HepG2 (cell line): ENCODE measurements around the gene SDC1. TPM values are rescaled to one million over a fixed set of nuclear protein-coding genes. Genes with fewer than 3 reads are reported as not detected.

Experiments
- ETV6 ChIP-seq: sonication (generic); formaldehyde crosslinking; conservative IDR thresholded peaks from 2 replicates; pipeline ENCODE4 v1.4.0; 2020; ENCODE audit warnings: missing genetic modification reagents
- HOXD1 ChIP-seq: sonication (generic); formaldehyde crosslinking; IDR thresholded peaks from 2 replicates; pipeline ENCODE4 v1.5.0; 2020; ENCODE audit warnings: missing genetic modification reagents
- NCOA2 ChIP-seq: sonication (generic); formaldehyde crosslinking; IDR thresholded peaks from 2 replicates; pipeline ENCODE4 v1.8.0; 2022; ENCODE audit warnings: inconsistent platforms
- SP140L ChIP-seq: sonication (generic); formaldehyde crosslinking; IDR thresholded peaks from 2 replicates; pipeline ENCODE4 v1.4.0; 2020; ENCODE audit warnings: missing genetic modification reagents, borderline replicate concordance
- SRSF9 ChIP-seq: fragments of 200-400 bp; formaldehyde crosslinking; IDR thresholded peaks from 2 replicates; pipeline ENCODE4 v1.6.1; 2018; ENCODE audit warnings: borderline replicate concordance, mild to moderate bottlenecking, low read depth, low read length; ENCODE audit not compliant: insufficient read depth, poor library complexity, severe bottlenecking
- ZFP62 ChIP-seq: sonication (generic); formaldehyde crosslinking; IDR thresholded peaks from 2 replicates; pipeline ENCODE4 v1.4.0; 2020; ENCODE audit warnings: missing genetic modification reagents
- ZNF180 ChIP-seq: sonication (generic); formaldehyde crosslinking; IDR thresholded peaks from 2 replicates; pipeline ENCODE4 v1.4.0; 2020; ENCODE audit warnings: low read depth, missing genetic modification reagents, borderline replicate concordance
- ZNF33A ChIP-seq: sonication (generic); formaldehyde crosslinking; IDR thresholded peaks from 2 replicates; pipeline ENCODE4 v1.5.1; 2020; ENCODE audit warnings: missing genetic modification reagents, mild to moderate bottlenecking, moderate library complexity, borderline replicate concordance
- ZNF510 ChIP-seq: sonication (generic); formaldehyde crosslinking; IDR thresholded peaks from 2 replicates; pipeline ENCODE4 v1.4.0; 2020; ENCODE audit warnings: low read depth, mild to moderate bottlenecking, missing genetic modification reagents
- ZNF652 ChIP-seq: IDR thresholded peaks from 2 replicates; pipeline ENCODE4 v1.6.1; 2016; ENCODE audit warnings: low read depth, borderline replicate concordance
- ZSCAN29 ChIP-seq: sonication (generic); formaldehyde crosslinking; conservative IDR thresholded peaks from 2 replicates; pipeline ENCODE4 v1.4.0; 2020; ENCODE audit warnings: mild to moderate bottlenecking, missing genetic modification reagents
- polyA plus RNA-seq, 8 experiments: library from polyadenylated mRNA; depleted of rRNA in 3 of 8; stranded (reverse) in 7 of 8; unstranded in 1 of 8; fragments of >200 nt; fragmentation: Illumina TruSeq in 4 of 8; extraction: Trizol in 4 of 8; gene quantifications; 2 replicates each; pipeline versions ENCODE4 v1.2.1 to v1.2.3, GENCODE V29; 2011 to 2016; ENCODE audit warnings: low read depth in 4 of 8, missing spikeins in 1 of 8, mixed read lengths in 1 of 8; ENCODE audit not compliant: insufficient read depth in 1 of 8
- total RNA-seq, 5 experiments: library from RNA; depleted of rRNA; stranded (reverse); fragments of >200 nt; fragmentation: Illumina TruSeq; extraction: Trizol; gene quantifications; 2 replicates each; pipeline ENCODE4 v1.2.3, GENCODE V29; 2016; ENCODE audit warnings: low read depth in 1 of 5
- TF ChIP-seq, protein P1 (sequence below): sonication (generic); formaldehyde crosslinking; IDR thresholded peaks from one replicate; pipeline ENCODE4 v1.5.1; 2020; ENCODE audit warnings: mild to moderate bottlenecking, missing genetic modification reagents; ENCODE audit errors: not compliant biosample characterization
- TF ChIP-seq, protein P2 (sequence below): sonication (generic); formaldehyde crosslinking; IDR thresholded peaks from 2 replicates; pipeline ENCODE4 v1.4.0; 2020; ENCODE audit warnings: mild to moderate bottlenecking, missing genetic modification reagents
- TF ChIP-seq, protein P3 (sequence below): sonication (generic); formaldehyde crosslinking; conservative IDR thresholded peaks from 2 replicates; pipeline ENCODE4 v1.8.0; 2022; ENCODE audit warnings: low read depth, missing genetic modification reagents
- TF ChIP-seq, protein P4 (sequence below): sonication (generic); formaldehyde crosslinking; IDR thresholded peaks from 2 replicates; pipeline ENCODE4 v1.5.0; 2020; ENCODE audit warnings: mild to moderate bottlenecking, missing genetic modification reagents

The SDC1 gene
- total and polyA plus RNA-seq, 2 of the 13 experiments (the other 11 are each of a cell fraction or from before 2014, with no cell fraction given) = 108 to 119 TPM

DNA sequence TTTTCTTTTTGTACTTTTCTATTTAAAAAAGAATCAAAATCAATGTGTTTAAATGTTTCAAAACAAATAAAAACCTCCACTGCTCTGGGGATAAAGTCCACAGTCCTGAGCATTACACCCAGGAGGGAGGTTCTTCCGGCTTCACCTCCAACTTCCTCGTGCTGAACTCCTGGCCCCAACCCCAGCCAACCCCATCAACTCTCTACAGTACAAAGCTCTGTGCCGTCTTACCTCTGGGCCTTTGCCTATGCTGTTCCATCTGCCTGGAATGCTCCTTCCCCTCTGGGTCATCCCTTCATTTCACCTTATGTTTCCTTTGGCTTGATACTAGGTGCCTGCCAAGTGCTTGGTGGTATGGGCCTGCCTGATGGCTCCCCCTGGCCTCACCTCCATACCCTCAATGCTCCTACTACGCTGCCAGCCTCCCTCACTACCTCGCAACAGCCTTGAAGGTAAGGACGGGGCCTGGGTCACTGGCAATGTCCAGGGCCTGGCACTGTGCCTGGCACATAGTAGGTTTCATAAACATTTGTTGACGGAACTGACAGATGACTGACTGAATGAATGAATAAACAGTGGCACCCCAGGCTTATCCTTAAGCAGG is 28.8 kb downstream of the SDC1 start (continued):
- TF ChIP-seq, protein P1, sequence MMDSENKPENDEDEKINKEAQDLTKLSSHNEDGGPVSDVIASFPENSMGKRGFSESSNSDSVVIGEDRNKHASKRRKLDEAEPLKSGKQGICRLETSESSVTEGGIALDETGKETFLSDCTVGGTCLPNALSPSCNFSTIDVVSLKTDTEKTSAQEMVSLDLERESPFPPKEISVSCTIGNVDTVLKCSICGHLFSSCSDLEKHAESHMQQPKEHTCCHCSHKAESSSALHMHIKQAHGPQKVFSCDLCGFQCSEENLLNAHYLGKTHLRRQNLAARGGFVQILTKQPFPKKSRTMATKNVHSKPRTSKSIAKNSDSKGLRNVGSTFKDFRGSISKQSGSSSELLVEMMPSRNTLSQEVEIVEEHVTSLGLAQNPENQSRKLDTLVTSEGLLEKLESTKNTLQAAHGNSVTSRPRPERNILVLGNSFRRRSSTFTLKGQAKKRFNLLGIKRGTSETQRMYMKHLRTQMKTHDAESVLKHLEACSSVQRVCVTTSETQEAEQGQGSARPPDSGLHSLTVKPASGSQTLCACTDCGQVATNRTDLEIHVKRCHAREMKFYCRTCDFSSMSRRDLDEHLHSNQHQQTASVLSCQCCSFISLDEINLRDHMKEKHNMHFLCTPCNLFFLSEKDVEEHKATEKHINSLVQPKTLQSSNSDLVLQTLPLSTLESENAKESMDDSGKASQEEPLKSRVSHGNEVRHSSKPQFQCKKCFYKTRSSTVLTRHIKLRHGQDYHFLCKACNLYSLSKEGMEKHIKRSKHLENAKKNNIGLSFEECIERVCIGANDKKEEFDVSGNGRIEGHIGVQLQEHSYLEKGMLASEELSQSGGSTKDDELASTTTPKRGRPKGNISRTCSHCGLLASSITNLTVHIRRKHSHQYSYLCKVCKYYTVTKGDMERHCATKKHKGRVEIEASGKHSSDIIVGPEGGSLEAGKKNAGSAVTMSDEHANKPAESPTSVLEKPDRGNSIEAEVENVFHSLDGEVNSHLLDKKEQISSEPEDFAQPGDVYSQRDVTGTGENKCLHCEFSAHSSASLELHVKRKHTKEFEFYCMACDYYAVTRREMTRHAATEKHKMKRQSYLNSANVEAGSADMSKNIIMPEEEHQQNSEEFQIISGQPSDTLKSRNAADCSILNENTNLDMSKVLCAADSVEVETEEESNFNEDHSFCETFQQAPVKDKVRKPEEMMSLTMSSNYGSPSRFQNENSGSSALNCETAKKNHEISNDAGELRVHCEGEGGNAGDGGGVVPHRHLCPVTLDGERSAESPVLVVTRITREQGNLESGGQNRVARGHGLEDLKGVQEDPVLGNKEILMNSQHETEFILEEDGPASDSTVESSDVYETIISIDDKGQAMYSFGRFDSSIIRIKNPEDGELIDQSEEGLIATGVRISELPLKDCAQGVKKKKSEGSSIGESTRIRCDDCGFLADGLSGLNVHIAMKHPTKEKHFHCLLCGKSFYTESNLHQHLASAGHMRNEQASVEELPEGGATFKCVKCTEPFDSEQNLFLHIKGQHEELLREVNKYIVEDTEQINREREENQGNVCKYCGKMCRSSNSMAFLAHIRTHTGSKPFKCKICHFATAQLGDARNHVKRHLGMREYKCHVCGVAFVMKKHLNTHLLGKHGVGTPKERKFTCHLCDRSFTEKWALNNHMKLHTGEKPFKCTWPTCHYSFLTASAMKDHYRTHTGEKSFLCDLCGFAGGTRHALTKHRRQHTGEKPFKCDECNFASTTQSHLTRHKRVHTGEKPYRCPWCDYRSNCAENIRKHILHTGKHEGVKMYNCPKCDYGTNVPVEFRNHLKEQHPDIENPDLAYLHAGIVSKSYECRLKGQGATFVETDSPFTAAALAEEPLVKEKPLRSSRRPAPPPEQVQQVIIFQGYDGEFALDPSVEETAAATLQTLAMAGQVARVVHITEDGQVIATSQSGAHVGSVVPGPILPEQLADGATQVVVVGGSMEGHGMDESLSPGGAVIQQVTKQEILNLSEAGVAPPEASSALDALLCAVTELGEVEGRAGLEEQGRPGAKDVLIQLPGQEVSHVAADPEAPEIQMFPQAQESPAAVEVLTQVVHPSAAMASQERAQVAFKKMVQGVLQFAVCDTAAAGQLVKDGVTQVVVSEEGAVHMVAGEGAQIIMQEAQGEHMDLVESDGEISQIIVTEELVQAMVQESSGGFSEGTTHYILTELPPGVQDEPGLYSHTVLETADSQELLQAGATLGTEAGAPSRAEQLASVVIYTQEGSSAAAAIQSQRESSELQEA = no peak
- no peak for TF ChIP-seq ZFP62 (CRISPR knock-in tag)
- TF ChIP-seq NCOA2 (CRISPR knock-in tag) = peak; percentile 69
- TF ChIP-seq, protein P2, sequence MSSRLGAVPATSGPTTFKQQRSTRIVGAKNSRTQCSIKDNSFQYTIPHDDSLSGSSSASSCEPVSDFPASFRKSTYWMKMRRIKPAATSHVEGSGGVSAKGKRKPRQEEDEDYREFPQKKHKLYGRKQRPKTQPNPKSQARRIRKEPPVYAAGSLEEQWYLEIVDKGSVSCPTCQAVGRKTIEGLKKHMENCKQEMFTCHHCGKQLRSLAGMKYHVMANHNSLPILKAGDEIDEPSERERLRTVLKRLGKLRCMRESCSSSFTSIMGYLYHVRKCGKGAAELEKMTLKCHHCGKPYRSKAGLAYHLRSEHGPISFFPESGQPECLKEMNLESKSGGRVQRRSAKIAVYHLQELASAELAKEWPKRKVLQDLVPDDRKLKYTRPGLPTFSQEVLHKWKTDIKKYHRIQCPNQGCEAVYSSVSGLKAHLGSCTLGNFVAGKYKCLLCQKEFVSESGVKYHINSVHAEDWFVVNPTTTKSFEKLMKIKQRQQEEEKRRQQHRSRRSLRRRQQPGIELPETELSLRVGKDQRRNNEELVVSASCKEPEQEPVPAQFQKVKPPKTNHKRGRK (CRISPR knock-in tag) = no peak
- TF ChIP-seq ZNF180 = no peak
- TF ChIP-seq ETV6 (CRISPR knock-in tag) = no peak
- no peak for TF ChIP-seq ZNF33A (CRISPR knock-in tag)
- TF ChIP-seq SRSF9 = no peak
- TF ChIP-seq SP140L (CRISPR knock-in tag) = no peak
- TF ChIP-seq, protein P3, sequence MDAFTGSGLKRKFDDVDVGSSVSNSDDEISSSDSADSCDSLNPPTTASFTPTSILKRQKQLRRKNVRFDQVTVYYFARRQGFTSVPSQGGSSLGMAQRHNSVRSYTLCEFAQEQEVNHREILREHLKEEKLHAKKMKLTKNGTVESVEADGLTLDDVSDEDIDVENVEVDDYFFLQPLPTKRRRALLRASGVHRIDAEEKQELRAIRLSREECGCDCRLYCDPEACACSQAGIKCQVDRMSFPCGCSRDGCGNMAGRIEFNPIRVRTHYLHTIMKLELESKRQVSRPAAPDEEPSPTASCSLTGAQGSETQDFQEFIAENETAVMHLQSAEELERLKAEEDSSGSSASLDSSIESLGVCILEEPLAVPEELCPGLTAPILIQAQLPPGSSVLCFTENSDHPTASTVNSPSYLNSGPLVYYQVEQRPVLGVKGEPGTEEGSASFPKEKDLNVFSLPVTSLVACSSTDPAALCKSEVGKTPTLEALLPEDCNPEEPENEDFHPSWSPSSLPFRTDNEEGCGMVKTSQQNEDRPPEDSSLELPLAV (CRISPR knock-in tag) = no peak
- TF ChIP-seq ZNF510 = peak; percentile 78; the same call in 1 of the 2 replicates
- TF ChIP-seq ZNF652 = no peak; the same call in 1 of the 2 replicates
- TF ChIP-seq HOXD1 (CRISPR knock-in tag) = no peak
- TF ChIP-seq ZSCAN29 (CRISPR knock-in tag) = no peak
- TF ChIP-seq, protein P4, sequence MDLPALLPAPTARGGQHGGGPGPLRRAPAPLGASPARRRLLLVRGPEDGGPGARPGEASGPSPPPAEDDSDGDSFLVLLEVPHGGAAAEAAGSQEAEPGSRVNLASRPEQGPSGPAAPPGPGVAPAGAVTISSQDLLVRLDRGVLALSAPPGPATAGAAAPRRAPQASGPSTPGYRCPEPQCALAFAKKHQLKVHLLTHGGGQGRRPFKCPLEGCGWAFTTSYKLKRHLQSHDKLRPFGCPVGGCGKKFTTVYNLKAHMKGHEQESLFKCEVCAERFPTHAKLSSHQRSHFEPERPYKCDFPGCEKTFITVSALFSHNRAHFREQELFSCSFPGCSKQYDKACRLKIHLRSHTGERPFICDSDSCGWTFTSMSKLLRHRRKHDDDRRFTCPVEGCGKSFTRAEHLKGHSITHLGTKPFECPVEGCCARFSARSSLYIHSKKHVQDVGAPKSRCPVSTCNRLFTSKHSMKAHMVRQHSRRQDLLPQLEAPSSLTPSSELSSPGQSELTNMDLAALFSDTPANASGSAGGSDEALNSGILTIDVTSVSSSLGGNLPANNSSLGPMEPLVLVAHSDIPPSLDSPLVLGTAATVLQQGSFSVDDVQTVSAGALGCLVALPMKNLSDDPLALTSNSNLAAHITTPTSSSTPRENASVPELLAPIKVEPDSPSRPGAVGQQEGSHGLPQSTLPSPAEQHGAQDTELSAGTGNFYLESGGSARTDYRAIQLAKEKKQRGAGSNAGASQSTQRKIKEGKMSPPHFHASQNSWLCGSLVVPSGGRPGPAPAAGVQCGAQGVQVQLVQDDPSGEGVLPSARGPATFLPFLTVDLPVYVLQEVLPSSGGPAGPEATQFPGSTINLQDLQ (CRISPR knock-in tag) = no peak
